B cell (primary cell): ENCODE measurements around the gene BRSK2. TPM values are rescaled to one million over a fixed set of nuclear protein-coding genes. Genes with fewer than 3 reads are reported as not detected.

Source experiments
- ATAC-seq: fragments of 200-7000 bp; cut with Tn5 transposase; one replicate; pipeline ENCODE4 v1.10.0; 2021; ENCODE audit warnings: low read depth, mild to moderate bottlenecking, moderate number of reproducible peaks, moderate library complexity
- CTCF ChIA-PET: fragments of 350-600 bp; sonication (Branson Sonifier 250); formaldehyde crosslinking; loops from one replicate; lab custom pipeline; 2021; ENCODE audit warnings: antibody characterized with exemption, inconsistent platforms; lab: Charles Lee
- POLR2A ChIA-PET: fragments of 350-600 bp; sonication (Branson Sonifier 250); formaldehyde crosslinking; loops from one replicate; lab custom pipeline; 2021; ENCODE audit warnings: antibody characterized with exemption; lab: Charles Lee
- DNase-seq: peaks from one replicate; pipeline ENCODE4 v3.0.0; 2013
- H2AFZ ChIP-seq: 2 replicates; pipeline ENCODE4 v1.6.1; 2012; ENCODE audit warnings: mild to moderate bottlenecking, low read depth, low read length; ENCODE audit not compliant: insufficient read depth, poor library complexity, severe bottlenecking
- H3K27ac ChIP-seq, 2 donors: 1 replicate in 1 of 2; 2 replicates in 1 of 2; pipeline ENCODE4 v1.5.1; 2012 to 2013; ENCODE audit warnings: low read length in 2 of 2, mild to moderate bottlenecking in 2 of 2, moderate library complexity in 1 of 2
- H3K27me3 ChIP-seq, 4 experiments: fragments of 200-600 bp in 1 of 4; sonication (generic) in 1 of 4; replicated peaks in 1 of 4; 1 replicate in 2 of 4; 2 replicates in 2 of 4; pipeline versions ENCODE4 v1.6.1 to v1.7.0; 2013 to 2016; ENCODE audit warnings: low read length in 3 of 4, mild to moderate bottlenecking in 2 of 4, mixed read lengths in 1 of 4, moderate library complexity in 1 of 4; ENCODE audit not compliant: insufficient read depth in 4 of 4, control insufficient read depth in 3 of 4; ENCODE audit errors: control extremely low read depth in 1 of 4
- H3K36me3 ChIP-seq, 2 experiments: replicated peaks in 1 of 2; 1 replicate in 1 of 2; 2 replicates in 1 of 2; pipeline versions ENCODE4 v1.6.1 to v1.7.1; 2013; ENCODE audit warnings: low read length in 1 of 2; ENCODE audit not compliant: insufficient read depth in 2 of 2, control insufficient read depth in 1 of 2; ENCODE audit errors: control extremely low read depth in 1 of 2, extremely low read depth in 1 of 2
- H3K4me1 ChIP-seq, 2 donors: fragments of 200-600 bp in 1 of 2; sonication (generic) in 1 of 2; 1 replicate in 1 of 2; 2 replicates in 1 of 2; pipeline versions ENCODE4 v1.5.1 to v1.6.1; 2013 to 2017; ENCODE audit warnings: low read length in 2 of 2; ENCODE audit not compliant: control insufficient read depth in 2 of 2, insufficient read depth in 2 of 2
- H3K4me2 ChIP-seq: replicated peaks from 2 replicates; pipeline ENCODE3; 2012; ENCODE audit warnings: mild to moderate bottlenecking, low read depth, low read length; ENCODE audit not compliant: poor library complexity, severe bottlenecking
- H3K4me3 ChIP-seq, 5 experiments: fragments of 200-600 bp in 1 of 5; sonication (generic) in 1 of 5; 1 replicate in 3 of 5; 2 replicates in 2 of 5; pipeline versions ENCODE4 v1.5.1 to v1.7.0; 2011 to 2016; ENCODE audit warnings: low read length in 4 of 5, mild to moderate bottlenecking in 4 of 5, low read depth in 2 of 5, control low read depth in 1 of 5, moderate library complexity in 1 of 5; ENCODE audit not compliant: insufficient read depth in 1 of 5; ENCODE audit errors: control extremely low read depth in 1 of 5, extremely low read depth in 1 of 5
- H3K79me2 ChIP-seq: fragments of 200-600 bp; sonication (generic); one replicate; pipeline ENCODE4 v1.6.0; 2016; ENCODE audit warnings: low read length; ENCODE audit not compliant: control insufficient read depth, insufficient read depth
- H3K9ac ChIP-seq: fragments of 200-600 bp; sonication (generic); 2 replicates; pipeline ENCODE4 v1.6.1; 2017; ENCODE audit warnings: mild to moderate bottlenecking, low read length, moderate library complexity
- H3K9me3 ChIP-seq, 3 donors: one replicate each; pipeline versions ENCODE4 v1.6.1 to v1.7.1; 2013; ENCODE audit warnings: low read length in 2 of 3; ENCODE audit not compliant: control insufficient read depth in 2 of 3, insufficient read depth in 1 of 3; ENCODE audit errors: control extremely low read depth in 1 of 3
- H4K20me1 ChIP-seq: 2 replicates; pipeline ENCODE4 v1.6.0; 2012; ENCODE audit warnings: mild to moderate bottlenecking, low read length; ENCODE audit not compliant: insufficient read depth, control insufficient read depth, poor library complexity, severe bottlenecking
- H3K27ac Mint-ChIP-seq: one replicate; pipeline ENCODE4 v1.8.0; 2021; ENCODE audit warnings: mixed read lengths
- H3K27me3 Mint-ChIP-seq: one replicate; pipeline ENCODE4 v1.8.0; 2021; ENCODE audit warnings: mixed read lengths
- H3K4me1 Mint-ChIP-seq: one replicate; pipeline ENCODE4 v1.8.0; 2021; ENCODE audit warnings: mixed read lengths
- H3K4me3 Mint-ChIP-seq: one replicate; pipeline ENCODE4 v1.8.0; 2021; ENCODE audit warnings: mixed read lengths
- H3K9me3 Mint-ChIP-seq: one replicate; pipeline ENCODE4 v1.8.0; 2022; ENCODE audit warnings: mixed read lengths; ENCODE audit not compliant: insufficient read depth
- CTCF ChIP-seq: fragments of 200-600 bp; IDR thresholded peaks from one replicate; pipeline ENCODE4 v1.8.0; 2022; ENCODE audit warnings: antibody characterized with exemption, mild to moderate bottlenecking
- EZH2 ChIP-seq: IDR thresholded peaks from 2 replicates; pipeline ENCODE4 v1.6.1; 2012; ENCODE audit warnings: borderline replicate concordance, low read depth, mild to moderate bottlenecking, moderate library complexity, low read length; ENCODE audit not compliant: insufficient read depth, poor library complexity, severe bottlenecking
- WGBS: methylation state at CpG from one replicate; pipeline ENCODE4 v1.1.5; 2013; ENCODE audit warnings: missing lambda C conversion rate; ENCODE audit not compliant: insufficient coverage; 5-methylcytosine and 5-hydroxymethylcytosine counted together
- intact Hi-C: fragments of 100-400 bp; cut with micrococcal nuclease; formaldehyde crosslinking; loops from one replicate; pipeline ENCODE4 v1.10.0; 2022
- polyA plus RNA-seq: library from polyadenylated mRNA; depleted of rRNA; stranded (reverse); fragments of >200 nt; gene quantifications from 2 replicates; pipeline ENCODE4 v1.2.3, GENCODE V29; 2012
- total RNA-seq, 2 donors: library from RNA; stranded (reverse); fragments of 120-200 nt in 1 of 2; gene quantifications; 1 replicate in 1 of 2; 2 replicates in 1 of 2; pipeline versions ENCODE4 v1.2.3 to v1.2.4, GENCODE V29; 2013 to 2022

BRSK2 gene
- total and polyA plus RNA-seq, 2 donors (not counting 1 experiment from before 2014, with no cell fraction given), result 0.51 to 0.79 TPM

GRCh38 chr11:1448882-1449281 lies 59.1 kb downstream of the BRSK2 start:
- H2AFZ ChIP-seq, result no peak overlapping the region
- H3K27me3 ChIP-seq, result no peaks in the 10 kb centered on the region
- DNase-seq (no peak), ATAC-seq (no peak)
- H3K4me1 ChIP-seq, result peaks cover 0 to 4% of the 10 kb centered on the region in 2 donors
- no peaks in the 10 kb centered on the region for H3K79me2 ChIP-seq
- no peak overlapping the region for H3K4me2 ChIP-seq
- Mint-ChIP-seq H3K4me3 (no peak overlapping the region), H3K9me3 (no peaks in the 10 kb centered on the region), H3K27me3 (no peaks in the 10 kb centered on the region), H3K4me1 (no peaks in the 10 kb centered on the region), H3K27ac (no peak overlapping the region)
- intact Hi-C loops, result no loop called here
- no peak overlapping the region for H3K9ac ChIP-seq
- ChIA-PET POLR2A (interaction anchor here (0.9 kb wide), 1 partner anchor 13 kb away, joined by 3 read pairs; no protein-coding TSS in a partner anchor), CTCF (no interaction called here)
- no peak overlapping the region for H3K27ac ChIP-seq
- H3K4me3 ChIP-seq, result no peak overlapping the region
- TF ChIP-seq EZH2, result no peak
- no peak for TF ChIP-seq CTCF
- H3K36me3 ChIP-seq, result no peaks in the 10 kb centered on the region
- no peaks in the 10 kb centered on the region for H4K20me1 ChIP-seq
- WGBS, result 37% methylated on average over 23 of the region's 24 CpGs
- no peaks in the 10 kb centered on the region for H3K9me3 ChIP-seq

- H3K4me1 ChIP-seq, result peaks cover 0 to 4% of the 10 kb centered on the region in 2 donors
- ATAC-seq, result no peak
- no peak overlapping the region for H3K4me2 ChIP-seq
- no peak overlapping the region for H2AFZ ChIP-seq
- DNase-seq, result no peak
- WGBS, result 82% methylated on average over 28 of the region's 31 CpGs
- H3K36me3 ChIP-seq, result no peaks in the 10 kb centered on the region
- no peaks in the 10 kb centered on the region for H3K27me3 ChIP-seq
- H3K9me3 Mint-ChIP-seq, result no peaks in the 10 kb centered on the region
- H3K27ac ChIP-seq, result no peak overlapping the region
- ChIA-PET POLR2A (interaction anchor here (0.9 kb wide), 1 partner anchor 14 kb away, joined by 3 read pairs; no protein-coding TSS in a partner anchor), CTCF (no interaction called here)
- no peak for TF ChIP-seq EZH2
- TF ChIP-seq CTCF, result no peak
- H3K9me3 ChIP-seq, result no peaks in the 10 kb centered on the region
- no peaks in the 10 kb centered on the region for H4K20me1 ChIP-seq
- H3K27me3 Mint-ChIP-seq, result no peaks in the 10 kb centered on the region
- H3K79me2 ChIP-seq, result no peaks in the 10 kb centered on the region
- no peak overlapping the region for H3K9ac ChIP-seq
- no peak overlapping the region for H3K4me3 ChIP-seq
- H3K4me3 Mint-ChIP-seq, result no peak overlapping the region
- H3K27ac Mint-ChIP-seq, result no peak overlapping the region
- H3K4me1 Mint-ChIP-seq, result no peaks in the 10 kb centered on the region
- intact Hi-C loops, result loop anchor here (5.0 kb wide), 1 partner anchor 123 kb away; the partner anchor contains the start of gene DUSP8
These were observed 59.9 kb downstream of the BRSK2 start for GRCh38 chr11:1449490-1450243.
